HG02852 (cell line): ENCODE data around the gene PBX1.
A peak's percentile ranks its signal among the peaks of the same experiment; 100 is the strongest.

Experiments
- ATAC-seq: cut with Tn5 transposase; IDR thresholded peaks from one replicate; pipeline ENCODE4 v1.9.1; 2021; ENCODE audit warnings: mild to moderate bottlenecking, moderate library complexity; ENCODE audit not compliant: unreplicated experiment

The PBX1 gene

DNA sequence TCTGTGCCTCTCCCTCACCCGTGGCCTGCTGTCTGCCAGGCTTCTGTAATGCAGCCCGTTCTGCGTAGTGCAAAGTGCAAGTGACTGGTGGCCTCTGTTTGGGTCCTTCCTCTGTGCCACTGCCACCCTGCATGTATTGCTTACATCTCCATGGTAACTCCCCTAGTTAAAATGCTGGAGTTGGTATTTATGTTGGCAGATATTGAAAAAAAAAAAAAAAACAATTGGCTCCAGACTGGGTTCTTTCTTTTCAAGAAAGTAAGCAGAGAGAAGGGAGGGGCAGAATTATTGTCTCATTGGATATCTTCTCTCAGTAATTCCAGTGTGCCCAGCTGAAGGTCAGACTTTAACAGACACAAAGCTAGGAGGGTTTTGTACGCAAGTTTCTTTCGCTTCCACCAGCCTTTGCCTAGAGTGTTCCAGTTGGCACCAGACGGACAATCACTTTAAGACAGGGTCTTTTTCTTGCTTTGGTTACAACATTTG, 242.3 kb downstream of the PBX1 start:
- no peak for ATAC-seq

DNA sequence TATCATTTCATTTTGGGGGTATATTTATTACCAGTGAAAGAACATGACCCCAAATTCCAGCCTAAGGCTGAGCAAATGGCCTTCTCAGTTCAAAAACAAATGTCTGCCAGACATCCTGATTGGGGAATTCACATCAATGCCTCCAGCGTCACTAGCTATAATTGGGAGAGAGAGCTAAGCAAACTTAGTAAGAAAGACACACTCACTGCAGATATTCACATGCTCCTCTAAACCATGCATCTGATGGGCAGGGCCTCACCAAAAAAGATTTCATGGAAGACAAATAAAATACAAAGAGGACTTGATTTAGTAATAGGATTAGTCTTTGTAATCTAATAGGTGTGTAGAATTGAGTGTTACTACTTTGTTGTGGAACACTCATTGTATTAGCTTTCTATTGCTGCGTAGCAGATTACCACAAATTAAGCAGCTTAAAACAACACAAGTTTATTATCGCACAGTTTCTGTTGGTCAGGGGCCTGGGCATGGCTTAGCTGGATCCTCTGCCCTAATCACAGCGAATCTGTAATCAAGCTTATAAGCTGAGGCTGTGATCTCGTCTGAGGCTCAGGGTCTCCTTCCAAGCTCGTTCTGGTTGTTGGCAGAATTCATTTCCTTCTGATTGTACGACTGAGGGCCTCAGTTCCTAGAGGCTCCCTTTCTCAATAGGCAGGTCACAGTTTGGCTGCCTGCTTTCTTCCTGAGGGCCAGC, 243.0 kb downstream of the PBX1 start:
- no peak for ATAC-seq

DNA sequence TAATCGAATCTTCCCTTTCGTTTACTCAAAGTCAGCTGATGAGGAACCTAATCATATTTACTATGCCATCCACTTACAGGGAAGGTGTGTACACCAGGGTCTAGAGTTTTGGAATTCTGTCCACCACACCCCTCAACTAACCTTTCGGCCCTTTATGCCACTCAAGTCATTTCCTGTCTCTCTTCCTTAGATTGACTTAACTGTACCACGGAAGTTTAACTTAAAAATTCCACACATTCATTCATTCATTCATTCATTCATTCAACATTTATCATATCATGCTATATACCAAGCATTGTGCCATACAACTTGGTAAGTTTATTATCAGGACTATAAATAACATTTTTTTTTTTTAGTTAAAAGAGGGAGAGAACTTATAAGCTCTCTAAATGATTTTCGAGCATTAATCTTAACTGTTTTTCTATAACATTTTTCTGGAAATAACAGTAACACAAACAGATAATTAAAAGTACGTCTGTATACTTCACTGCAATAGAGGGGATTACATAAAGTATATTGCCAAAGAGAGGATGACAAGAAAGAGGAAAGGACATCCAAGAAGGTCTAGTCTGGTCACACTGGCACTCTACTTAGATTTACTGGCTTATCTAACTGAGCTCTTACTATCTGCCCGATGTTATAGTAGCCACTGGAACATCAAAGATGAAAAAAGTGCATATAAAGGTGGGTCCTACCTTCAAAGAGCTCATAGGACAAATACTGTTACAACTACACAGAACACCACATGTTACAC, 243.7 kb downstream of the PBX1 start:
- no peak for ATAC-seq

DNA sequence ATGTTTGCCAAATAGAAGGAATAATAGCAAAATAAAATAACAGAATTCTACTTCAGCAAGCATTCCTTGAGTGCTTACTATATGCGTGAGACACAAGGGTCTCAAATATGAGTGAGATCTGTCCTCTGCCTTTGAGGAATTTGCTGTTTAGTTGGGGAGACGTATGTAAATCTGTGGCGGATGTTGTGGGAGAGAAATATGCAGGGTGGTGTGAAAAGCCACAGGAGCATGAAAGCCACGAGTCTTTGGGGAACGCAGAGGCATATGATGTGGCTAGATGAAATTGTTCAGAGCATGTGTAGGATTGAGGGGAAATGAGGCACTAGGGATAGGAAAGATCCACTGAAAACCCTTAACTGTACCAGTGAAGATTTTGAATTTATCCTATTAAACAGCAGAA, 244.4 kb downstream of the PBX1 start:
- ATAC-seq = peak; percentile 81

DNA sequence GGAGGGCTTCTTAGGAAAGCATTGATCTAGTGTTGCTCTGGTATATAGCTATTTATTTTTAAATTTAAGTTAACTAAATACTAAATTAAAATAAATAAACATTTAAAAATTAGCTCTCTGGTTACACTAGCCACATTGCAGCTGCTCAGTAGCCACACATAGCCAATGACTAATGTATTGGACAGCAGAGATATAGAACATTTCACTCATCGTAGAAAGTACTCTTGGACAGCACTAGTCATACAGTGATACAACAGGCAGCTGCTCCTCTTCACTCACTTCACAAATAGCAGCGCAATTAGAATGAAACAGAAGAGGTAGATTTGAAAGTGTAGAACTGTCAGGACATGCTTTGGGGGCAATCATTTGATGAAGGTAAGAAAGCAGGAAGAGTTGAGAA, 245.4 kb downstream of the PBX1 start:
- no peak for ATAC-seq

DNA sequence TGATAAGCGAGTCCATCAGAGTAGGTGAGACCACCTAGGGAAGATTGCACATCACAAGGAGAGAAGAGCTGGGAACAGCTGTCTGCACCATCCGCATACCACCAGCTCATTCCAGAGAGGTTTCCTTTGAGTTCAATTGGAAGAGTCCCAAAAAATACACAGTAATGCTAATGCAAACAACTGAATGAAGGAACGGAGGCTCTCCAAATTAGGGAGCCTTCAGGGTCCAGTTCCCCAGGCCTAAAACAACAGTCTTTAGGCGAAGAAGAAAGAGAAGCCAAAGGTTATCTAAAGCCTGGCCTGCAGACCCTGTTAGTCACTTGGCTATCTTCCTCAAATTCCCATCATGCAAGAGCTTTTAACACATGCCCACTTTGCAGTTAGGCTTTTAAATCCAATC, 246.4 kb downstream of the PBX1 start:
- ATAC-seq = no peak

DNA sequence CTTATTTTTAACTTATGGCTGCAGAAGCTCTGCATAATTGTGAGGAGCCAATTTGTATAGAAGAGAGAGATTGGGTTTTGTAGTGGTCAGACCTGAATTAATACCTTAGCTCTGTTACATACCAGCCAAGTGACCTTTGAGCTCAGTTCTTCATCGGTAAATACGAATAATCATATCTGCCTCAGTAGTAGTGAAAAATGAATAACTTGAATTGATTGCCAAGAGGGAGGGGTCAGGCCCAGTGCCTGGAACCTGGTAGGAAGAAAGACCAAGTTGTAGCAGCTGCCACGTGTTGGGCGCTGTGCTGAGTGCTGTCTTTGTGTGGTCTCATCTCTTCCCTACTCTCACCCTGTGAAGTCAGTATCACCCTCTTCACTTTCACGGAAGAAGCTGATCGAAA, 247.5 kb downstream of the PBX1 start:
- ATAC-seq = no peak

DNA sequence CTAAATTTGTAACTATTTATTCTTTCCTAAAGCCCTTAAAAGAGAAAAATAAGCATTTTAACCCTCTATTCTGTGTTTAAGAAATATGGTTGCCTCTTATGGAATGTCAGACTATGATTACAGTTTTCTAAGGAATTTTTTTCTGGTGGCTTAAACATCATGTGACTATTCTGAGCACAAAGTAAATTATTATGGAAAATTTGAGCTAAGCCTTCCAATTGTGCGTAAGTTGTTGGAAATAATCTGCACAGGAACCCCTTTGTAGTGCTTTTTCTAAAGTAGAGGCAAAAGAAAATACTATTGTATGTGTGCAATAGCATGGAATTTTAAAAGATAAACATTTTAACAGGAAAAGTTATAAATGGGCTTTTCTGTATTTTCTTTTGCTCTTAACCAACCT, 254.8 kb downstream of the PBX1 start:
- no peak for ATAC-seq

DNA sequence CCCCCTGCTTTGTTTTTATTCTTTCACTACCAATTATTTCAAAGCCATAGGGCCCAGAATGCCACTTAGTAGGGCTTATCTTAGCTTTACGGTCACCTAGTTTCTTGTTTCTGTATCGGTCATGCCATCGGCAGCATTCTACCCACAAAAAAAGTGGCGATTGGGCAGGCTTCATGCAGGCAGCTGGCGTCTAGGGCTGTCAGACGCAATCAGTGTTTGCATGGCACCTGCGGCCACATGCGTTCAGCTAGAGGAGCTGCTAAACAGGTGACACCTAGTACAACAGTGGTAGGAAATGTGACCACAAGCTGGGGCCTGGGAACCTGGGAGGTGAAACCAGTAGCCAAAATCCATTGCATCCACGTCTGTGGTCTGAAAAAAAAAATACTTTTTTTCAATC, 262.7 kb downstream of the PBX1 start:
- ATAC-seq = no peak

DNA sequence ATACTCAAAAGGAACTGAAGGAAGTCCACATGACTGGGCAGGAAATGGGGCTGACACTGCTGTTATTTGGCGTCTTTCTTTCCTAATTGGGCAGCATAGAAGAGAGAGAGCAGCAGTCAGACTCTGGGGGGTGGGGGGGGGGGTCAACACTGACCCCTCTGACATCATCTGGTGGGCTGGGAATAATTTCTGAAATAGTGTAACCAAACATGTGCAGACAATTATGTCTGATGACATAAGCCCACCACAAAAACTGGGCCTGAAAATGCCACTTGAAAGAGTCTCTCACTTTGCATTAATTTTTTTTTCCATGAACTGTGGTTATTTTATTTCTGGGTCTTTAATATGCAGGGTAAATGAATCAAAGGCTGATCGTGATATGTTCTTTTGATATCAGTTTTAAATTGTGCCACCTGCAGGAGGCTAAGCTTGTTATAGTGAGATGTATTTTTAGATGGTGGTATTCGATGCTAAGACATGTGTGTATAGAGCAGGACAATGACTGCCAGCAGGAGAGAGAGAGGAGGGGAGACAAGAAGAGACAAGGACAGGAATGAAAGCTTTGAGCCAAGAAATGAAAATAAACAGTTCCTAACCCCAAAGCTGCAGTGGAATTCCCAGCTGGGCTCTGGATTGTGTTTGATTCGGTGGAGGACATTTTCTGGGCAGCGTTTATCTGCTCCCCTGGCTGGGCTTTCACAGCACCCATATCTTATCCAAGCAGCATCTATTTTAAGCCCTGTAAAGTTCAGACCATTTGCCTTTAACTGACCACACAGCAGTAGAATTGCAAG, 264.7 kb downstream of the PBX1 start:
- ATAC-seq = no peak

DNA sequence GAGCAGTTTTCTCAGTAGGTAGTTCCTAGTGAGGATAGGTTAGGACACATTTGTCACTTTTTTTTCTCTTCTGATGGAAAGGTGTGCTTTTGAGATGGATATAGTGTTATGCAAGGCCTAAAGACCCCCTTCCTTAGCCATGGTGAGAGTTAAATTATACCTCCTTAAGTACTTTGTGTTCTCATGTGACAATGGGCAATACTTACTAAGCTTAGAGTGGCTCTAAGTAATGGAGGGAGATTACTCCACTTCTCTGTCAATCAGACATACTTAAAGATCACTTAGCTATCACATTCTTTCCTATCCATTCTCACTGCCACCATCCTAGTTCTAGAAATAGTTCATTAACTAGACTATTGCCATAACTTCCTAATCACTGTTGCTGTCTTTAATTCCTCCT, 265.6 kb downstream of the PBX1 start:
- no peak for ATAC-seq

DNA sequence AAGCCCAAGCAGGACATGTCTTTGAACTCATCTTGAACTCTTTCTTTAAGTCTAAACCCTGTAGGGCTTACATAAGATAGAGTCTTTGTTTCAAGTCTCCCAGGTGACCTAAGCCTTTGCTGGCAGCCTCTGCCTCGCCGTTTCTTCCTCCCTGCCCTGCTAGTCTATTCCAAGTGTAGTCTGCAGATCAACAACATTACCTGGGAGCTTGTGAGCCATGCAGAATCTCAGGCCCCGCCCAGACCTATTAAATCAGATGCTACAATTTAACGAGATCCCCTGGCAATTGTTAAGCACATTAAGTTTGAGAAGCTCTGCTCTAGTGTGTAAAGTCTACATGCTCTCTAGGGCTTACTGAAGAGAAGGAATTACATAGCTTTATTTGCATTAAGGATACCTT, 271.6 kb downstream of the PBX1 start:
- ATAC-seq = no peak

DNA sequence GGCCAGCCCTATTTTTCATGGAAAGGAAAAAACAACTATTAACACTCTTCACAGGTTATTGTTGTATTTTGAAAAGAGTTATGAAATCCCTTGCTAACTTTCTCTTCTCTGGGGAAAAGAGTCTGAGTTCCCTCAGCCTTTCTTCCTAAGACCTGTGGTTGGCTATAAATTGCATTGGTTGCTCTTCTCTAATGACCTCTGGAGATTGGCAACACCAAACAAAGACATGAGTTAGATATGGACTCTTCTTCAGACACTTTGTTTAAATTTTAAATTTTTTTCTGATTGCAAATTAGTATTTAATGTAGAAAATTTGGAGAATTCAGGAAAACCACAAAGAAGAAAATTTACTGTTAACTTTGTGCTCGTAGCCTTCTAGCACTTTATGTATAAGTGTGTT, 275.7 kb downstream of the PBX1 start:
- ATAC-seq = no peak

DNA sequence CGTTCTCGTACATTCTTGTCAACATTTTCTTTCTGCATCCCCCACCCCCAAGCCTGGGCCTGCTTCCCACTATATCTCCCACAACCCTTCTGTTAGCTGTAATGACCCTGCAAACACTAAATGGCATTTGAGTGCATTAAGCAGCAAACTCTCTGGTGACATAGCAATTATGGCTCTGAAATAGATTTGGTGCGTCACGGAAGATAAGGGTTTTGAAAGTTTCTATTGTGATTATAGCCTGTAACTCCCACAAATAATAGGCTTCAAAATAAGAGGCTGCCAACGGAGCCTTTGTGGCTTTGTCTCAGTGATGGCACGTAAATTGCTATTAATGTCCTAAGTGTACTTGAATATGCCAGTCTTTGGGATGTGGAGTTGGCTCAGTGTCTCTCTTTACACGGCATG, 277.6 kb downstream of the PBX1 start:
- ATAC-seq = no peak

DNA sequence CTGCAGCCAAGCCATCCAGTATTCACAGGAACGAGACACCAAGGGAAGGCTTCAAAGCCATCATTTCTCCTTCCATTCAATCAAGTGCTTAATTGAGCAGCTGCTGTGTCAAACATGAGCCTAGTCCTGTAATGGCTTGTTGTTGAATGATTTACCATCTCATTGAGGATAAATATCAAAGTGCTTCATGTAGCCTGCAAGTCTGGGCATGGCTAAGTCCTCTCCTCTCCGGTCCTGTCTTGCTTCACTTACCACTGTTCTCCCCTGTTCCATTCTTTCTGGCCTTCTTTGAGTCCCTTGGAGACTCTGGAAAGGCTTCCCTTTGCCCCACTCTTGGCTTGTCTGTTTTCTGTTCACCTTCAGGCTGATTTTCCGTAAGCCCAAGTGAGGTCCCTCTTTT, 279.8 kb downstream of the PBX1 start:
- ATAC-seq = no peak

DNA sequence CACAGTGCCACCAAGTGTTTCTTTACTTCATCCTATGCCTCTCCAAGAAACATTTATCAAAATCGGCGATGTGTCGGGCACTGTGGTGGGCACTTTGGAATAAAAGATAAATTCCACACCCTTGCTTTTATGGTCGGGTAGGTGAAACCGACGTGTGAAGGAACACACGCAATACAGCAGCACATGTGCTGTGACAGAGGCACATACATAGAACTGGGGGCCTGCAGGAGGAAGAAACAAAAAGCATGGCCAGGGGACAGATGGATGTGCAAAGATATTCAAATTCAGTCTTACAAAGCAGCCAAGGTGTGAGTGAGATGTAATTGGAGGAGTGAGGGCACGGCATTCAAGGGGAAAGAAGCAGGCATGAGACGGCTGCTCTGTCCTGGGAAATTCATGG, 282.0 kb downstream of the PBX1 start:
- no peak for ATAC-seq

DNA sequence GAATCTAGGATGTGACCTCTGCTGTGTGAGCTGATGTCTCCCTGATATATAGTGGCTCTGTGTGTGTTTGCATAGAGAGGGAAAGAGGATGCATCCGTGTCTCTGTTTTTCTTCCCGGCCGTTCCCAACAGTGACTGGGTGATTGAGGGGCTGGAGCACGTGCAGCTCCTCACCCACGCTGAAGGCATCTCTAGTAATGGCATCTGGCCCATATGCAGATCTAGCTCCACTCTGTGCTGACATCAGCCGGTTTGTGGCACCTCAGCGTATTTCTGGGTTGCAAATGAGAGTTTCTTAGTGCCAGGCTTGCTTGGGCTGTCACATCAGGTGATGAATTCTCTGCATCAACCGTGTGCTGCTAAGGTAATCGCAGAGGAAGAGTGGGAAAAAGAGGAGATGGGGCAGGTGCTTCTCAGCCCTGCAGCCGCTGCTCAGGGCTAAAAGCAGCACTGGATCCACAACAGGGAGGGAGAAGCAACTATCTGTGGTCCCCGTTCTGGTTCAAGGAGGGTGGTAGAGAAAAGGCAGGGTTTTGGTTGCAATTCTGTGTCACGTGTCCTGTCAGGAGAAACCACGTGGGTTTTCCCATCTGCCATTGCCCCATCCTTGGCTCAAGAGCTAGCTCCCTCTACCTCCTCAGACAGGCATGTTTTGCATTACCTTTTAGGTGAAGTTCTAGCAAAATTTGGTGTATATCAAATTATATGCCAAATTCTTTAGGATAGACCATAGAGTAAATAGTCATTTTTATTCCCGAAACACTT, 282.9 kb downstream of the PBX1 start:
- no peak for ATAC-seq

DNA sequence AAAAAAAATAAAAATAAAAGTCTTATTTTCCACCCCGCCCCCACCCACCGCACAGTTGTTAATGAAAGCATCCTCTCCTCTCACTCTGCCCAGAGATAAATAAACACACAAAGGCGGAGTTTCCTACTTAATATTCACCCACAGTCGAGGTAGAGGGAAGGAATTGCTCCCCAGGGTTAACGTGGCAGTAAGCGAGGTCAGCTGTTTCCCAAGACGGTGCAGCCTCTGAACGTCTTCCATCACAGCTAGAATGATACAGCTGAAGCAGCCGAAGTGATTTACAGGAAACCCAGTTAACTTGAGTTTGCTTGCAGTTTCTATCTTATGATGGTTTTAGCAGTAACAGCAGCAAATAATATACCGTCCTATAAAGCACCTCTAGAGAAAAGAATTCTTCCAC, 283.9 kb downstream of the PBX1 start:
- no peak for ATAC-seq

DNA sequence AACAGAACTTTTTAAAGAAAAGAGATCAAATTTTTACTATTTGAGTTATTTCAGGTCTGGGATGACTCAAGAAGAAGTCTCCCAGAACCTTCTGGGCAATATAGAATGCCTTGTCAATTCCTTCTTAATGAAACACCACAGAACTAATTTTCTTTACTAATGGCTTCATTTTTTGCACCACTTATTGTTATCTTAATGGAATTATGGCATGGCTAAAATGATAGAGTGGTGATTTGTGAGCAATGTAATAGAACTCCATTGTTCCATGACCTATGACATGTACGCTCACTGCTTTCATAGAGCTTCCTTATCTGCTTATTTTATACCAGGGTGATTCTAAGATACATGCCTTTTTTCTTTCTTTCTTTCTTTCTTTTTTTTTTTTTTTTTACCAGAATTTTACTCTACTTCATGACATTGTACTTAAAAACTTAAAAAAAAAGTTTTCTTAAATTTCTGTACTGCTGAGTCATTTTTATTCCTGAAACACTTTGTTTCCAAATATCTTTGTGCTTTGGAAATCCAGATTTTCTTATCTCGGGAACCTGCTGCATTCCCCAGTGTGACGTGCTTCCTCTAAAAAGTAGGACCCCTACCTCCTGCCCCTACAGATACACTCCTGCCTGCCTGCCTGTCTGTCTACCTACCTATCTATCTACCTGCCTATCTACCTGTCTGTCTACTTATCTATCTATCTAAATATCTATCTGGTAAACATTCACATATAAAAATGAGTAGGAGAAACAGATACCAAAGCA, 284.9 kb downstream of the PBX1 start:
- no peak for ATAC-seq
